HG02678 (cell line): ENCODE results near the gene PITX1.

Source experiments
- ATAC-seq: cut with Tn5 transposase; IDR thresholded peaks from one replicate; pipeline ENCODE4 v1.9.1; 2021; ENCODE audit warnings: mild to moderate bottlenecking, moderate library complexity; ENCODE audit not compliant: unreplicated experiment

The PITX1 gene

GRCh38 chr5:135042595-135042994, 8.6 kb upstream of the PITX1 start:
- no peak for ATAC-seq

GRCh38 chr5:135041726-135042125, 7.7 kb upstream of the PITX1 start:
- ATAC-seq = no peak

GRCh38 chr5:135041145-135041587, 7.1 kb upstream of the PITX1 start:
- no peak for ATAC-seq

GRCh38 chr5:135040333-135041144, 6.5 kb upstream of the PITX1 start:
- ATAC-seq = no peak

GRCh38 chr5:135040034-135040332, 6.0 kb upstream of the PITX1 start:
- no peak for ATAC-seq

GRCh38 chr5:135039271-135040033, 5.4 kb upstream of the PITX1 start:
- no peak for ATAC-seq

- no peak for ATAC-seq
Measured at GRCh38 chr5:135038813-135039270, 4.8 kb upstream of the PITX1 start.

- no peak for ATAC-seq
Measured at GRCh38 chr5:135038205-135038812, 4.3 kb upstream of the PITX1 start.

- ATAC-seq = no peak
Measured at GRCh38 chr5:135037519-135038204, 3.6 kb upstream of the PITX1 start.

- no peak for ATAC-seq
Measured at GRCh38 chr5:135036405-135036804, 2.4 kb upstream of the PITX1 start.

GRCh38 chr5:135035678-135036030, 1.6 kb upstream of the PITX1 start:
- ATAC-seq = no peak

GRCh38 chr5:135034963-135035677, 1.1 kb upstream of the PITX1 start:
- no peak for ATAC-seq

- ATAC-seq = no peak
Measured at GRCh38 chr5:135034236-135034962, 371 bp upstream of the PITX1 start.

- no peak for ATAC-seq
Measured at GRCh38 chr5:135032999-135033861, 798 bp downstream of the PITX1 start.

GRCh38 chr5:135032695-135032998, 1.4 kb downstream of the PITX1 start:
- ATAC-seq = no peak

GRCh38 chr5:135031813-135032694, 2.0 kb downstream of the PITX1 start:
- ATAC-seq = no peak

GRCh38 chr5:135030956-135031812, 2.8 kb downstream of the PITX1 start:
- no peak for ATAC-seq
